GM19395 (cell line): ENCODE data around the gene ASAH2B.
"Not testable (repeated sequence)": the region's sequence is repeated elsewhere in the genome, so short reads cannot be mapped to it uniquely, and the experiment has no call there.

ENCODE experiments used
- ATAC-seq: cut with Tn5 transposase; IDR thresholded peaks from one replicate; pipeline ENCODE4 v1.9.1; 2021; ENCODE audit warnings: mild to moderate bottlenecking, moderate library complexity; ENCODE audit not compliant: unreplicated experiment

ASAH2B gene

GRCh38 chr10:50739618-50740292, at the start of gene ASAH2B:
TSS of gene ASAH2B (plus strand) at chr10:50739936. CDS start at chr10:50745131, 5,195 bp downstream.
- ATAC-seq: peak; percentile 90

DNA sequence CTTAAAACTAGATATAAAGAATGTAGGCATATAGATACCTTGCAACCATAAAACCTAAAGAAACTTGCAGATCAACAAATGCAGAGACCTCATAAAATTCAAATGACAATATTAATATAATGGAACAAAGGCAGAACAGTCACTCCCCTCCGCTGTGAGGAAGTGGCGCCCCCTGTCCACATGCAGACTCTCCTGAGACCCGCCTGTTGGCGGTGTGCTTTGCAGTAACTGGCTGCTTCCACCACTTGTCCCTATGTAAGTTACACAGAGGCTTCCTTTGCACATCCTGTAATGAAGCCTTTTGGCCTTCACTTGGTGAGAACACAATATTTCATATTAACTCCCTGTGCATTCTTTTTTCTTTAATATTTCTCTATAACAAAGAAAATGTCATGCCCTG, 41.9 kb upstream of the ASAH2B start:
- ATAC-seq: not testable (repeated sequence)

GRCh38 chr10:50701947-50702346, 37.8 kb upstream of the ASAH2B start:
- ATAC-seq: not testable (repeated sequence)

GRCh38 chr10:50702997-50703396, 36.7 kb upstream of the ASAH2B start:
- not testable (repeated sequence) for ATAC-seq

DNA sequence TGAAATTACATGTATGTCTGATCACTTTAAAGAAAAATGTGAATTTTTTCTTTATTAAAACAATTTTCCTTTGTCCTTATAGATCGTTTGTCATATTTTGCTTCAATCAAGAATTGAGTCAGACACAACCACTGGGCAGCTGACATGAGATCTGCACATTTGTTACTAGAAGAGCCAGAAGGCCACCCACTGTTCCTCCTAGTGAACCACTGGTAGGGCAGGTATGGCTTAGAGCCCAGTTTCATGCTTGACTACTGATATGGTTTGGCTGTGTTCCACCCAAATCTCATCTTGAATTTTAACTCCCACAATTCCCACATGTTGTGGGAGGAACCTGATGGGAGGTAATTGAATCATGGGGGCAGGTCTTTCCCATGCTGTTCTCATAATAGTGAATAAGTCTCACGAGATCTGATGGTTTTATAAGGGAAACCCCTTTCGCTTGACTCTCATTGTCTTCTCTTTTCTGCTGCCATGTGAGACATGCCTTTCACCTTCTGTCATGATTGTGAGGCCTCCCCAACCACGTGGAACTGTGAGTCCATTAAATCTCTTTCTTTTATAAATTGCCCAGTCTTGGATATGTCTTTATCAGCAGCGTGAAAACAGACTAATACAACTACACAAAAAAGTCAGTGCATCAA, 35.2 kb upstream of the ASAH2B start:
- ATAC-seq: not testable (repeated sequence)

DNA sequence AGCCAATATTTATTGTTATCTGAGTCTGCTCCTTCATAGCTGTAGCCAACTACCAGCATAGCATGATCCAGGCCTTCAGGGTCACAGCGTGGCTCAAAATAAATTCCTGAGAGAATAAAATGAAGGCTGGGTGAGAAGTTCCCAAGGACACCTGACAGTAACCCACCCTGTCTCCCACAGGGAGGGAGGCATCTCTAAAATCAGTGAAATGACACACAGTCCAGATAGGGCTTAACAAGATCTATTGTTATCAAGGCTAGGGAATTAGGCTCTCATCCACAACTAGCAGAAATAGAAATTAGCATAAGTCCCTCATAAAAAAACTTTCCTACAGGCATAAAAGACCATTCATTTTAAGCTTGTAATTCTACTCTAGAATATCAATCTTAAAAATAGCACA, 33.7 kb upstream of the ASAH2B start:
- ATAC-seq: not testable (repeated sequence)

DNA sequence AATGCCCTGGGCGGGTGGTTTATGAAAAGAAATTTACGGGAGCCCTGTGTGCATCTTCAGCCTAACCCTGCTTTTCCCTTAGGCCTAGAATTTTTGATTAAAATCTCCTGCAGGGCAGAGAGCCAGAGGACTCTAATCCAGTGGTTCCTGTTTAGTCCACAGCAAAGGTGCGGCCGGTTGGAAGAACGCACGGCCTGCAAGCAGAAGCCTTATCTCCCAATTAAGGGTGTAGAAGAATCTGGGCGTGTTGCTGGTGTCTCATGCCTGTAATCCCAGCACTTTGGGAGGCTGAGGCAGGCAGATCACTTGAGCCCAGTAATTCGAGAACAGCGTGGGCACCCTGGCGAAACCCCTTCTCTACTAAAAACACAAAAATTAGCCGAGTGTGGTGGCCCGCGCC, 29.5 kb upstream of the ASAH2B start:
- not testable (repeated sequence) for ATAC-seq

DNA sequence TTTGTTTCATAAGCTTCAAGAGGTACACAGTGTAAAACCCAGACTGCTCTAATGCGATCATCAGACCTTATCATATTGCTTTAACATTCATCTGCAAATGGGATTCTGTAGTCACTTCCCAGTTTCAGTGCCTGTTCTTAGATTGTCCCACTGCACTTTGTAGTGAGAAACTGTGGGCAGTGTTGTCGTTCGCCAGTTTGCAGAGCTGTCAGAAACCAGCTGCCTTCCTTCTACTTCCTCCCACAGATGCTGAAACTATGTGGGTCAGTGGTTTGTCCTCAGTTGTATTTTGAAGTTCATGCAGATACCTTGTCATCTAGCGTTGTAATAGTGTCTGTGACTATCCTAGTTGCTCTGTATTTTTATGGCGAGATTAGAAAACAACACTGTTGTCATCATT, 15.9 kb upstream of the ASAH2B start:
- peak; percentile 92 for ATAC-seq

GRCh38 chr10:50728112-50728511, 11.6 kb upstream of the ASAH2B start:
- ATAC-seq: not testable (repeated sequence)

GRCh38 chr10:50738987-50739617, 634 bp upstream of the ASAH2B start:
- not testable (repeated sequence) for ATAC-seq

- peak; percentile 45 for ATAC-seq
These were observed 535 bp downstream of the ASAH2B start for GRCh38 chr10:50740293-50740648.

DNA sequence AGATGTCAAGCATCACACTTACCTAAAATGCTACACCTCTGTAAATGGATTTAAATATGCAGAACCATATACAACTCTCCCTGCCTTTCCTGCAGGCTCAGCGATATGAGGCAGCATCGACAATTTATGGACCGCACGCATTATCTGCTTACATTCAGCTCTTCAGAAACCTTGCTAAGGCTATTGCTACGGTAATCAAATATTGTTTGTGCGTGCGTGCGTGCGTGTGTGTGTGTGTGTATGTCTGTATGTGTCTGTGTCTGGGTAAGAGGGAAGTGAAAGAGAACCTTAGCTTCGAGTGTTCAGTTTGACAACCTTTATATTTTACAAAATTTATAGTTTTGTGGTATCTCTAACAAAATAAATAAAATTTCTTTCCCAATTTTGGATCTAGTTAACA, 3.1 kb downstream of the ASAH2B start:
- not testable (repeated sequence) for ATAC-seq

DNA sequence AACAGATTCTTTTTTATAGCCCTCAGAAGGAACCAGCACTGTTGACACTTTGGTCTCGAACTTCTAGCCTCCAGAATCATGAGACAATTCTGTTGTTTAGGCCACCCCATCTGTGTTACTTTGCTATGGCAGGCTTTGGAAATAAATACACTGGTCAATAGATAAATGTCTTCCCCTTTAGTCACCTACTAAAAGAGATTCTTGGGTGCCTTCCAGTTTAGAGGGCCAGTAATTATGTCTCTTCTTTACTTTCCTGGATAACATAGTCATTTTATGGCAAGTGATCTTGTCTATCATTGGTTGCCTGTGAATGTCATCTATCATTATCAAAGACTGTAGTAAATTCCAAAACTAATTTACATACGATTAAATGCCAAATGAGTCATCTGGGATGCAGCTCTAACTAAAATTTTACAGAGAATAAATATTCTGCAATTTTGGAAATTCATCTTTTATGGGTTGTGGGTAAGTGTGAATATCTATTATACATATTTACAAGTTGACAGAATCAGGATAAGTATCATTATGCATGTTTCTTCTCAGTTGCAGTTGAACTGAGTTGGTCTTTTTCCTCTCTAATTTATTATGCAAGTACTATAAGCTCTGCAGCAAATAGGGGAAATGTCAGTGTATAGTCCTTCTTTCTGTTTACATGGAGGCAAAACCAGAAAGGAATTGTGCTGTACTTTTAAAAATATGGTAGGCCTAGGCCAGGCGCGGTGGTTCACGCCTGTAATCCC, 27.2 kb downstream of the ASAH2B start:
- ATAC-seq: not testable (repeated sequence)

DNA sequence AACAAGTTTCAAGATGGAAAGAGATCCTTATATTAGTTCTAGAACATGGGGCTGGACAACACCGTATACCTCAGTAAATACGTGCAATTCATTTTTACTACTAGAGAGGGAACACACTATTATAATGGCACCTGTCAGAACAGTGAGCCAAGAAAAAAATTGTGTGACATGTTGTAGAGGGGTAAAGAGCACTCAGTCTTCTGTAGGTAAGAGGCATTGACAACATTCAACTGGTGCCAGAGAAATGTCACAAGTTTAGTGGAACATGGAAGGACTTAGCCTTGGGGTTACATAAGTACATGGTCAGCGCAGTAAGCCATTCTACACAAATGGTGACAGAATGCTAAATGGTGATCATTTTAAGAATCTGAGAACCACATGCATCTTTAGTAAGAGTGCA, 32.3 kb downstream of the ASAH2B start:
- not testable (repeated sequence) for ATAC-seq

DNA sequence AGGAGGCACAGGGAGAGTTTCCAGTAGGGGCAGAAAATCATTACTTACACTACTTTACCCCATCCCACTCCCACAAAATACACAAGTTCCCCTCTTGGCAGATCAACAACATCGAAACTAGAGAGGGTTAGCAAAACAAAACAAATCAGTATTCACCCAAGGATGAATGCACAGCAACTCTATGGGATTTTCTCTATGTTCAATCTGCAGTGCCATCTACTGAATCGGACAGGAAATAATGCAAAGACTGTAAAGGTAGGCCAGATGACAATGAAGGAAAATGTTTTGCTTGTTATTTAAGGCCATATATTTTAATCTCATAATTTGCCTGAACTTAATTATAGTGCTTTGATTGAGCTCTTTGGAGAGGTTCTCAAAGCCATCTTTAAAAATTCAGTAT, 35.1 kb downstream of the ASAH2B start:
- ATAC-seq: not testable (repeated sequence)

- not testable (repeated sequence) for ATAC-seq
These were observed 40.3 kb downstream of the ASAH2B start for GRCh38 chr10:50780036-50780435.

DNA sequence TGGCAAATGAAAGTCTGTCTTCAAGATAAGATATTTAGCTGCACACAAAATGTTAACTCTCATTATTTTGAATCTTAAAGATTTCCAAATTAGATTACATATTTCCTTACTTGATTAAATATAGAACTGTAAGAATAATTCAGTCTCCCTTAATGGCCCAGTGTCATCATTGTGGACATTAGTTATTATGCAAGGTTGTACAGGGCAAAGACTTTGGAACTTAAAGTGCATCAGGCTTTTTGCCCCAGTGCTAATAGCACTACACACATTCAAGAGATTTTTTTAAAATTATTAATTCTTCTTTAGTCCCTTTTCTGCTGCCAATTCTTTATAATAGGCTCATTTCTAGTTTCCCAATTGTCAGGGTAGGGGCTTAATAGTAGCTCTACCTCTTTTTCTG, 42.3 kb downstream of the ASAH2B start:
- ATAC-seq: not testable (repeated sequence)

- not testable (repeated sequence) for ATAC-seq
These were observed 48.2 kb downstream of the ASAH2B start for GRCh38 chr10:50787962-50788361.

DNA sequence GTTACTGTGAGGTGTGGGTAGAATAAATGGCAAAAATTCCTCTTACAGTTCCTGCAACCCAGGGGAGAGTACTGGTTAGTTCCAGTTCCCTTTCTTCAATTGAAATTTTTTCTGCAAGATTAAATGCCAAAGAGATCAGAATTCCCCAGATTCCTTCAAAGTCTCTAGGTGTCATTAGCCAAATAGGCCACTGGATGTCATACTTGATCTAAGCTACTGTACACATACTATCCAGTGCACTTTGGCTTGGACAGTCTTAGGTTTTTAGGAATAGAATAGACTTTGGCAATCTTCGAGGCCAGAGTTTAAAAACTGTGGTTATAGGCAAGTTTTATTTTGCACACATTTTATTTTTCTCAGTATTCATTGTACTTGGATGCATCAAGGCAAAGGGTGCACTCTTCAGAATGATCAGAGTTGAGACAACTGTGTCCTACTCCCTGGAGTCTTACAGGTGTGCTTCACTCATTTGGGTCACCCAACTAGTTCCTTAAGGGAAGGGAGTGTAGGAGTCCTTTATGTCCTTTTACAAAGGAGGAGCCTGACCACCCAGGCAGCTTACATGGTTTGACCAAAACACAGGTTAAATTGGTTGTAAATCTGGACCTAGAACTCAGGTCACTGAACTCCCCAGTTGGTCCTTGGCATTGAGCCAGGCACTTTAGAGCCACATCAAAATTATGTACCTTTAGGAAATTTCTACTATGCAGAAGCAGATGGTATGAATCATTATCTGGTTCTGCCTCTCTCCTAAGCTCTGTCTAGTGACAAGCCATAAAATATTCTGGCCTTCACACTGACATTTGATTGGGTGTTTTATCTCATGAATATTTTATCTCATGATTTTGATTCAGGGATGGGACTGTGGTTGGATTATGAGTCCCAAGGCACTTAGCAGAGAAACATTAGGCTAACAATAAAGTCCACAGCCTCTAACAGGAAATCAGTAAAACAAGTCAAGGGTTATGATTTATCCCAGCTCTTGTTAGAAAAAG, 49.5 kb downstream of the ASAH2B start:
- no peak for ATAC-seq

DNA sequence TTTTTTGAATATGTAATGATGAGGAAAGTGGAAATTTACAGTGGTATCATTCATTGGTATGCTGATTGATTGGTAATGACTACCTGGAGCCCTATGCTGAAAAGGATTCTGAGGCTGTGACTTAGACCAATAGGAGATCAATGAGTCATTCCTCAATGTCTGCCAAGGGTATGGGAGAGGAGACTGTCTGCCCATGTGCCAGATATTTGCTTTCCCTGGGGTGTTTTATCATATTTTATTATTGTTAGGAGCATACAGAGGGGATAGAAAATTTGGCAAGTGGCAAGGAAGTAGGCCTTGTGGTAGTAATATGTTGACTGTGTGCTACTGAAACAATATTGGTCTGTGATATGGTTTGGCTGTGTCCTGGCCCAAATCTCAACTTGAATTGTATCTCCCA, 54.8 kb downstream of the ASAH2B start:
- no peak for ATAC-seq
